ENCODE data around the gene NADK. TPM values are rescaled to one million over a fixed set of nuclear protein-coding genes. Genes with fewer than 3 reads are reported as not detected.

Gene NADK
- total RNA-seq, 2 experiments from 2014 or later = 156 to 184 TPM

DNA sequence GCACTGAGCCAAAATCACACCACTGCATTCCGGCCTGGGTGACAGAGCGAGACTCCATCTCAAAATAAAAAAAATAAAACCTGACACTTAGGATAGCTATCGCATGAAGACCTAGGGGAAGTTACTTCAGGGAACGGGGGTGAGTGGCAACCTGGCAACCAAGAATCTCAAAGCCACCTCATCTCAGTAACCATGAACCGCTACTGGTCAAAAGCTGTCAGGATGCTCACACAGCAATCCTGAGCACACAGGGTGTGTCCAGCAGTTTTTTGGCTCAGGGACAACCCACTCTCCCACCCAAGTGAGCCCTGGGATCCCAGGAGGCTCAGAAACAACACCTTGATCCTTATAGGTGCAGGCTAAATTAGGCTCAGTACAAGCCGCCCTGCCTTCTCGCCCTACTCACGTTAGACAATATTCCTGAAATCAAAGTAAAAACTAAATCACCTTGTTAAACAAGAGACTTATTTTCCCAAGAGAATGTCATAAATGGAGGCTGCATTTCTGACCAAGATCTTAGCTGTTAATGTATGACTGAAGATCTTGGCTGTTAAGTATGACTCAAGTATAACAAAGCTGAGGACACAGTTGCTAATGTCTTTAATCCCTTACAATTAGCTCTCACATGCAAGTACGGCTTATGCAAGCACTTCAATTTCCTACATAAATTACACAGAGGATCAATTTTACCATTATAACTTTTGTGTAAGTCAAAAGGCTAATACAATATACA is 48.3 kb upstream of the NADK start:
- Histone ChIP-seq H3K79me2 (ENCODE audit: insufficient read depth, low read depth, low read length) (peaks cover 94% of the 10 kb centered on the region), H3K9me3 (ENCODE audit: low read length) (no peaks in the 10 kb centered on the region), H3K9me2 (ENCODE audit: insufficient read depth, low read length) (no peaks in the 10 kb centered on the region), H3K4me3 (ENCODE audit: low read depth, low read length, poor library complexity, severe bottlenecking) (no peak overlapping the region), H3K4me1 (ENCODE audit: insufficient read depth, low read length, poor library complexity, severe bottlenecking) (peaks cover 44% of the 10 kb centered on the region), H2AFZ (ENCODE audit: low read length) (no peak overlapping the region), H3K27ac (ENCODE audit: low read depth, low read length, poor library complexity, severe bottlenecking) (peak overlapping the region; percentile 26), H3K36me3 (ENCODE audit: insufficient read depth, low read length) (peaks cover 99% of the 10 kb centered on the region), H3K4me2 (ENCODE audit: low read length) (no peak overlapping the region), H4K20me1 (ENCODE audit: insufficient read depth, low read length) (peaks cover 14% of the 10 kb centered on the region; the same call in 1 of the 2 replicates)
- no TSS peak for BruUV-seq (replicated peaks)
- no peak for TF ChIP-seq EZH2phosphoT487 (IDR thresholded peaks at IDR 0.05; ENCODE audit: borderline replicate concordance, low read depth, low read length)
- TF ChIP-seq, protein P1, sequence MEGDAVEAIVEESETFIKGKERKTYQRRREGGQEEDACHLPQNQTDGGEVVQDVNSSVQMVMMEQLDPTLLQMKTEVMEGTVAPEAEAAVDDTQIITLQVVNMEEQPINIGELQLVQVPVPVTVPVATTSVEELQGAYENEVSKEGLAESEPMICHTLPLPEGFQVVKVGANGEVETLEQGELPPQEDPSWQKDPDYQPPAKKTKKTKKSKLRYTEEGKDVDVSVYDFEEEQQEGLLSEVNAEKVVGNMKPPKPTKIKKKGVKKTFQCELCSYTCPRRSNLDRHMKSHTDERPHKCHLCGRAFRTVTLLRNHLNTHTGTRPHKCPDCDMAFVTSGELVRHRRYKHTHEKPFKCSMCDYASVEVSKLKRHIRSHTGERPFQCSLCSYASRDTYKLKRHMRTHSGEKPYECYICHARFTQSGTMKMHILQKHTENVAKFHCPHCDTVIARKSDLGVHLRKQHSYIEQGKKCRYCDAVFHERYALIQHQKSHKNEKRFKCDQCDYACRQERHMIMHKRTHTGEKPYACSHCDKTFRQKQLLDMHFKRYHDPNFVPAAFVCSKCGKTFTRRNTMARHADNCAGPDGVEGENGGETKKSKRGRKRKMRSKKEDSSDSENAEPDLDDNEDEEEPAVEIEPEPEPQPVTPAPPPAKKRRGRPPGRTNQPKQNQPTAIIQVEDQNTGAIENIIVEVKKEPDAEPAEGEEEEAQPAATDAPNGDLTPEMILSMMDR (conservative IDR thresholded peaks at IDR 0.05; ENCODE audit: low read length) = no peak
- intact Hi-C loops (cut with micrococcal nuclease; ENCODE audit: unreplicated experiment) = no loop called here
- POLR2A ChIA-PET = no interaction called here
- CTCF ChIA-PET (ENCODE audit: unreplicated experiment) = no interaction called here
- DNase-seq (ENCODE audit: low spot score) = no peak

DNA sequence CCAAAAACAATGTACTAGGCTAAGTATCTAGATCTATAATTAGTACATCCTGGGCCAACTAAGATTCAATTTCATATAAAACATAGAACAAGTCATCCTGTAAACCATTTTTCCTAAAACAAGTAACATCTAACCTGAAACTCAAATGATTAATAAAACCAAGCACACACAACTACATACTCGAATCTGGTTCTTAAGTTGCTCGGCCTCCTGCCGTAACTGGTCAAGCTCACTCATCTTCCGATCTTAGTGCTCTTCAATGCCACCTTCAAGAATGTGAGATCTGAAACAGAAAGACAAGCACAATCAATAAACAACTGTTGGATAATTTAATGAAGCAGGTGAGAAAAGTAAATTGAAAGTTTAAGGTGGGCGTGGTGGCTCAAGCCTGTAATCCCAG is 46.9 kb upstream of the NADK start:
- peaks cover 94% of the 10 kb centered on the region for H3K79me2 ChIP-seq (ENCODE audit: insufficient read depth, low read depth, low read length)

More for the DNA sequence above, 46.9 kb upstream of the NADK start:
- Histone ChIP-seq H3K36me3 (ENCODE audit: insufficient read depth, low read length) (peaks cover 99% of the 10 kb centered on the region), H2AFZ (ENCODE audit: low read length) (no peak overlapping the region), H4K20me1 (ENCODE audit: insufficient read depth, low read length) (peaks cover 24% of the 10 kb centered on the region; the same call in 1 of the 2 replicates), H3K9me3 (ENCODE audit: low read length) (no peaks in the 10 kb centered on the region), H3K9me2 (ENCODE audit: insufficient read depth, low read length) (no peaks in the 10 kb centered on the region), H3K4me2 (ENCODE audit: low read length) (no peak overlapping the region), H3K4me3 (ENCODE audit: low read depth, low read length, poor library complexity, severe bottlenecking) (no peak overlapping the region), H3K4me1 (ENCODE audit: insufficient read depth, low read length, poor library complexity, severe bottlenecking) (peaks cover 55% of the 10 kb centered on the region), H3K27ac (ENCODE audit: low read depth, low read length, poor library complexity, severe bottlenecking) (peak overlapping the region; percentile 45)
- intact Hi-C loops (cut with micrococcal nuclease; ENCODE audit: unreplicated experiment) = no loop called here
- ChIA-PET CTCF (ENCODE audit: unreplicated experiment) (no interaction called here), POLR2A (no interaction called here)
- BruUV-seq (replicated peaks) = no TSS peak
- TF ChIP-seq EZH2phosphoT487 (IDR thresholded peaks at IDR 0.05; ENCODE audit: borderline replicate concordance, low read depth, low read length) = no peak
- TF ChIP-seq, protein P1 (conservative IDR thresholded peaks at IDR 0.05; ENCODE audit: low read length) = no peak
- no peak for DNase-seq (ENCODE audit: low spot score)

Measured in OCI-LY7 (cell line).